Ectodermal cell (in vitro differentiated cells): ENCODE results near the gene IFIT5. TPM values are rescaled to one million over a fixed set of nuclear protein-coding genes. Genes with fewer than 3 reads are reported as not detected.

Source experiments
- H3K27ac ChIP-seq: 2 replicates; pipeline ENCODE4 v1.7.0; 2013; ENCODE audit warnings: mild to moderate bottlenecking, low read depth, low read length; ENCODE audit not compliant: insufficient read depth, poor library complexity, severe bottlenecking
- H3K27me3 ChIP-seq: 2 replicates; pipeline ENCODE4 v1.7.0; 2013; ENCODE audit warnings: mild to moderate bottlenecking, low read length; ENCODE audit not compliant: insufficient read depth, control insufficient read depth, poor library complexity, severe bottlenecking
- H3K36me3 ChIP-seq: one replicate; pipeline ENCODE4 v1.7.0; 2013; ENCODE audit warnings: low read length; ENCODE audit not compliant: control insufficient read depth, insufficient read depth
- H3K4me1 ChIP-seq: one replicate; pipeline ENCODE4 v1.7.0; 2013; ENCODE audit warnings: low read length; ENCODE audit not compliant: control insufficient read depth, insufficient read depth
- H3K4me3 ChIP-seq: 2 replicates; pipeline ENCODE4 v1.7.0; 2013; ENCODE audit warnings: low read depth, low read length, control low read depth; ENCODE audit not compliant: insufficient read depth
- H3K9me3 ChIP-seq: 2 replicates; pipeline ENCODE4 v1.7.0; 2013; ENCODE audit warnings: mild to moderate bottlenecking, low read length, moderate library complexity; ENCODE audit not compliant: control insufficient read depth
- WGBS, 2 experiments: methylation state at CpG; one replicate each; pipeline ENCODE4 v1.1.7; 2013; ENCODE audit warnings: missing lambda C conversion rate in 2 of 2; 5-methylcytosine and 5-hydroxymethylcytosine counted together
- polyA plus RNA-seq, 4 experiments: library from polyadenylated mRNA; stranded (reverse); fragments of 50-300 nt; gene quantifications; one replicate each; pipeline ENCODE4 v1.2.3, GENCODE V29; 2013

Gene IFIT5, protein sequence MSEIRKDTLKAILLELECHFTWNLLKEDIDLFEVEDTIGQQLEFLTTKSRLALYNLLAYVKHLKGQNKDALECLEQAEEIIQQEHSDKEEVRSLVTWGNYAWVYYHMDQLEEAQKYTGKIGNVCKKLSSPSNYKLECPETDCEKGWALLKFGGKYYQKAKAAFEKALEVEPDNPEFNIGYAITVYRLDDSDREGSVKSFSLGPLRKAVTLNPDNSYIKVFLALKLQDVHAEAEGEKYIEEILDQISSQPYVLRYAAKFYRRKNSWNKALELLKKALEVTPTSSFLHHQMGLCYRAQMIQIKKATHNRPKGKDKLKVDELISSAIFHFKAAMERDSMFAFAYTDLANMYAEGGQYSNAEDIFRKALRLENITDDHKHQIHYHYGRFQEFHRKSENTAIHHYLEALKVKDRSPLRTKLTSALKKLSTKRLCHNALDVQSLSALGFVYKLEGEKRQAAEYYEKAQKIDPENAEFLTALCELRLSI
- 7.2 TPM for polyA plus RNA-seq (2013, experiment 1 of 4)
- 6.9 TPM for polyA plus RNA-seq (2013, experiment 2 of 4)
- 7.3 TPM for polyA plus RNA-seq (2013, experiment 3 of 4)
- polyA plus RNA-seq (2013, experiment 4 of 4): 7.1 TPM

DNA sequence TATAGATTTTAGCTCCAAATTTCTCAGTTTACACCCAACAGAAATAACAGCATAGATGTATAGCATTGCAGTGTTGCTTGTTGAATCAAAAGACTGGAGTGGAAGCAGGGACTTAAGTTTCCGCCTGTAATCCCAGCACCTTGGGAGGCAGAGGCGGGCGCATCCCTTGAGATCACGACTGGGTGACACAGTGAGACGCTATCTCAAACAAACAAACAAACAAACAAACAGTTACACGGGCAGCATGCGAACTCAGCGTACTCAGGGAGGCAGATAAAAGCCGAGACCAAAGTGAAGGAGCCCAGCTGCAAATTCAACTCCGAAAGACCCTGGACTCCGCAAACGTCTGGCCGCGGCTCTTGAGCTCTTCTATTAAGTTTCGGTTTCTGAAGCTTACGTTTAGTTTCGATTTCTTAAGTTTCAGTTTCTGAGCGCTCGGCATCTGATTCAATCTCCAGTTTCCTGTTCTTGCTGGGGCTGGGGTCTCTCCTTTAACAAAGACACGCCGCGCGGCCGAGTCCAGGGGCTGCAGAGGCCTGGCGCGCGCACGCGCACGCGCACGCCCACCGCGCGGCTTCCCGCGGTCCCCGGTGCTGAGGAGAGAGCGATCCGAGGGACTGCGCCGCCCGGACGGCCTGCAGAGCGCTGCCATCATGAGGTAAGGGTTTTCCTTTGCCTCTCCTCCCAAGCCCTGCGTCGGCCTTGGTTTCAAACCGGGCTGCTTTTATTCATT is at the start of gene IFIT5:
Gene IFIT5 (plus strand): TSS at position 423 of the 733 bp plus-strand sequence. CDS start 231 bp downstream, at position 654.
- no peaks in the 10 kb centered on the region for H3K9me3 ChIP-seq
- H3K4me3 ChIP-seq: peak within 1 kb of the TSS; percentile 52
- H3K36me3 ChIP-seq: peaks cover 6% of the 10 kb centered on the region
- H3K4me1 ChIP-seq: no peaks in the 10 kb centered on the region
- H3K27ac ChIP-seq: peak within 1 kb of the TSS; percentile 69
- WGBS, 2 experiments: 1 to 2% methylated on average over 48 of the region's 48 CpGs
- peaks cover 15% of the 10 kb centered on the region for H3K27me3 ChIP-seq

DNA sequence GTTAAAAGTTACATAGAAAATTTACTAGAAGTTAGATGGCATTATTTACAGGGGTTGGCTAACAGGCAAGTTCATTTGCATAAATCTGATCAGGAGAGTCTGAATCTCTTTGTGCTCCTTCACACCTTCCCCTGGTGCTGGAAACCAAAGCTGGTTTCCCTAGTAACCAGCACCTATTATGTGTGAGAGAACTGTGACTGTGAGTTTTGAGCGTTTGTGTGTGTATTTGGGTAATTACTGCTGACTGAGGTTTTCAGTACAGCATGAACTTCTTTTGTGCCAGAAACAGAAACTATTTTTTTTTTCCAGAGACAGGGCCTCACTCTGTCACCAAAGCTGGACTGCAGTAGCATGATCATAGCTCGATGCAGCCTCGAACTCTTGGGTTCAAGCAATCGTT is 46.8 kb upstream of the IFIT5 start:
- H3K27me3 ChIP-seq: no peaks in the 10 kb centered on the region
- H3K4me3 ChIP-seq: no peak overlapping the region
- H3K27ac ChIP-seq: no peak overlapping the region
- WGBS, 2 experiments: 74 to 76% methylated on average over 4 of the region's 4 CpGs
- peaks cover 5% of the 10 kb centered on the region for H3K4me1 ChIP-seq
- H3K36me3 ChIP-seq: no peaks in the 10 kb centered on the region
- no peaks in the 10 kb centered on the region for H3K9me3 ChIP-seq

- Histone ChIP-seq H3K27ac (no peak overlapping the region), H3K4me3 (no peak overlapping the region), H3K36me3 (no peaks in the 10 kb centered on the region), H3K4me1 (peaks cover 5% of the 10 kb centered on the region), H3K27me3 (no peaks in the 10 kb centered on the region), H3K9me3 (no peaks in the 10 kb centered on the region)
- 73 to 74% methylated on average over 1 of the region's 1 CpG for WGBS, 2 experiments
Observed at GRCh38 chr10:89368129-89368528, 46.2 kb upstream of the IFIT5 start.

GRCh38 chr10:89369156-89370105 is 44.9 kb upstream of the IFIT5 start:
- Histone ChIP-seq H3K9me3 (no peaks in the 10 kb centered on the region), H3K4me1 (peaks cover 5% of the 10 kb centered on the region), H3K4me3 (no peak overlapping the region), H3K27me3 (no peaks in the 10 kb centered on the region), H3K36me3 (no peaks in the 10 kb centered on the region), H3K27ac (no peak overlapping the region)
- 73 to 88% methylated on average over 4 of the region's 5 CpGs for WGBS, 2 experiments

DNA sequence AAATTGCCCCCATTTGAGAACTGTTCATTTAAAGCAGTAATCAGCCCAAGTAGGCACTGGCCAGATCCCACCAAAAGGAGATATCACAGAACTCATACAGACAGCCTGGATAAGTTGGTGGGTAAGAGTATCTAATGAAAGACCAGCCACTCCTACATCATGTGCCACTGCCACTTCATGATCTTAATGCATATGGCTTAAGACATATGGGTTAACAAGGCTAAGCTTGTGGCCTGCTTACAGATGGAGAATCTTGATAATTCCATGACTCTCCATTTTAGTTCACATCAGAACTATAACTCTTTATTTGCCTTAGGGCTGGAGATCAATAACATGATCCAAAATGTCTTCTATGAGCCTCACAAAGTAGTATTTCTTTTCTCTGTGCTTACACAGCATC is 43.3 kb upstream of the IFIT5 start:
- no peak overlapping the region for H3K4me3 ChIP-seq

GRCh38 chr10:89371987-89372386 is 42.4 kb upstream of the IFIT5 start:
- H3K4me3 ChIP-seq: no peak overlapping the region
- WGBS, 2 experiments: 93 to 95% methylated on average over 3 of the region's 3 CpGs

More for the DNA sequence above, 43.3 kb upstream of the IFIT5 start:
- Histone ChIP-seq H3K9me3 (no peaks in the 10 kb centered on the region), H3K4me1 (peaks cover 5% of the 10 kb centered on the region), H3K27me3 (no peaks in the 10 kb centered on the region), H3K36me3 (no peaks in the 10 kb centered on the region), H3K27ac (no peak overlapping the region)

DNA sequence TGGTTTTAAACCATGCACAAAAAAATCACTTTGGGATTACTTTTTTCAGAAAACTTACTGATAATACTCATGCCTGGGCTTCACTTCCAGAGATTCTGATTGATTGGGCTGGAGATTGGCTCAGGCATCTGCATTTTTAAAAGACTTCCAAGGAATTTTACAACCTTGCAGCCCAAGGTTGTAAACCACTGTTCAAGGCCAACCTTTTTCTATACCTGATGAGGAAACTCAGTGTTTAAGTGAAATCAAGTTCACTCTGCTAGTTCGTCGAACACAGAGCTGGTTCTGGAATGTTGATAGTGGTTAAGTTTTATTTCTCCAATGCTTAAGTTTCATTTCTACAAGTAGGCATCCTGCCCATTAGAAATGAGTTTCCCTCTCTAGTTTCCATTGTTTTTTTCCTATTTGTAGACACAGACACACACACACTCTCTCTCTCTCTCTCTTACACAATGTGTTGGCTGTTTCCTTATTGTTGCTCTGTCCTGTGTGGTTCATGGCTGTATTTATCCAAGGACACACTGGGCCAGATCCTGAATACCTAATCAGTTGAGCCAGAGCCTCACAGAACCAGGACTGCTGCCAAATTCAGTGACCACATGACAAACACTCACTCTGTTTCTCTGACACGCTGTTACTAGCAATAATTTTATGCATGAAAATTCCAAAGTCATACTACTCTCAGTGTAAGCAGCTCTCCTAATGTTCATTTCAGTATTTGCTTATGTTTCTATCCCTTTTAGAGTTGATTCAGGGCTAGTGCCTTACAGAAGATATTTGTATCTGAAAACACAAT is 40.3 kb upstream of the IFIT5 start:
- H3K4me3 ChIP-seq: no peak overlapping the region
- 90 to 94% methylated on average over 3 of the region's 3 CpGs for WGBS, 2 experiments
- peaks cover 4% of the 10 kb centered on the region for H3K4me1 ChIP-seq
- H3K27ac ChIP-seq: no peak overlapping the region
- H3K36me3 ChIP-seq: no peaks in the 10 kb centered on the region
- no peaks in the 10 kb centered on the region for H3K9me3 ChIP-seq
- no peaks in the 10 kb centered on the region for H3K27me3 ChIP-seq

More at GRCh38 chr10:89371987-89372386, 42.4 kb upstream of the IFIT5 start:
- Histone ChIP-seq H3K27me3 (no peaks in the 10 kb centered on the region), H3K4me1 (peaks cover 5% of the 10 kb centered on the region), H3K9me3 (no peaks in the 10 kb centered on the region), H3K36me3 (no peaks in the 10 kb centered on the region), H3K27ac (no peak overlapping the region)

DNA sequence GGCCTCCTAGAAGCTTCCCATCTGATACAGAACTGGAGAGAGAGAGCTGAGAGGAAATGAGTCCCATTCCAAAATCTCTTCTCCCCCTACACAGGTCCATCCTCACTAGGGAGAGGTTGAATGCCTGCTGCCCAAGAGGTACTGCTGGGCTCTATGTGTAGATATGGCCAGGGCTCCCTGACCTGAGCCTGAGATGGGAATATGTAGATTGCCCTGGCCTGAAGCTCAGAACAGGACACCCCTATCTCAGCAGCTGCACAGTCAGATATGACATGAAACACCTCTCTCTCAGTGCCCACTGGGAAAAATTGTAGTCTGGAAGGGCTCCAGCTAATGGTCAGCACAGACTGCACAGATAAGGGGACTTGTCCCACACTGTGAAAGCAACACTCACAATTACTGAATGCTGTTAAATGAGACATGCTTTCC is 39.6 kb upstream of the IFIT5 start:
- Histone ChIP-seq H3K27ac (no peak overlapping the region), H3K36me3 (no peaks in the 10 kb centered on the region), H3K4me1 (peaks cover 4% of the 10 kb centered on the region), H3K4me3 (no peak overlapping the region), H3K9me3 (no peaks in the 10 kb centered on the region), H3K27me3 (no peaks in the 10 kb centered on the region)
